Stimulated activated CD4-positive, alpha-beta T cell treated with anti-CD3 and anti-CD28 coated beads, Interleukin-15, amount 100 ng/mL, for 24 hours (primary cell): ENCODE measurements around the gene TTYH1.
A peak's percentile ranks its signal among the peaks of the same experiment; 100 is the strongest.
"Not testable (repeated sequence)": the region's sequence is repeated elsewhere in the genome, so short reads cannot be mapped to it uniquely, and the experiment has no call there.

Source experiments
- DNase-seq: peaks from one replicate; pipeline ENCODE4 v3.0.0-alpha.2; 2020

The TTYH1 gene

DNA sequence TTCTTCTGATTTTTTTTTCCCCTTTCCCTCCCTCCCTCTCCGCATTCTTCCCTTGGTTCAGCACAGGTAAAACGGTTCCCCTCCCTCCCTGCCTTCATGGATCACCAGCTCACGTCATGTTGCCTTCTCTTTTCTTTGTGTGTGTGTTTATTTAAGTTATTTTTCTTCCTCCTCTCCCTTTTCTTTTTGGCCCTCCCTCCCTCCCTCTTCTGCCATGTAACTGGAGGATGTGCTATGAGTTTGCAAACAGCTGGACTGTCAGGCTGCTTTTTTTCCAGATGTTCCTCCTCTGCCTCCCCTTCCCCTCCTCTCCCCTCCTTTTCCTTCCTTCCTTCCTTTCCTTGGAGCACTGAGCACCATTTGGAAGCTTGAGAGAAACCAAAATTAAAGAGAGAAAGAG, 46.3 kb downstream of the TTYH1 start:
- no peak for DNase-seq

- no peak for DNase-seq
Observed at GRCh38 chr19:54462047-54462654, 46.9 kb downstream of the TTYH1 start.

- DNase-seq = peak; percentile 75
Observed at GRCh38 chr19:54462655-54463530, 47.6 kb downstream of the TTYH1 start.

GRCh38 chr19:54463531-54464043, 48.3 kb downstream of the TTYH1 start, which contains the start of gene LENG9:
Gene LENG9, minus strand, starts transcription at chr19:54463778. Its CDS starts 252 bp downstream, at chr19:54463526.
- peak; percentile 99 for DNase-seq

- peak; percentile 93 for DNase-seq
Observed at GRCh38 chr19:54464044-54464629, 48.9 kb downstream of the TTYH1 start.

DNA sequence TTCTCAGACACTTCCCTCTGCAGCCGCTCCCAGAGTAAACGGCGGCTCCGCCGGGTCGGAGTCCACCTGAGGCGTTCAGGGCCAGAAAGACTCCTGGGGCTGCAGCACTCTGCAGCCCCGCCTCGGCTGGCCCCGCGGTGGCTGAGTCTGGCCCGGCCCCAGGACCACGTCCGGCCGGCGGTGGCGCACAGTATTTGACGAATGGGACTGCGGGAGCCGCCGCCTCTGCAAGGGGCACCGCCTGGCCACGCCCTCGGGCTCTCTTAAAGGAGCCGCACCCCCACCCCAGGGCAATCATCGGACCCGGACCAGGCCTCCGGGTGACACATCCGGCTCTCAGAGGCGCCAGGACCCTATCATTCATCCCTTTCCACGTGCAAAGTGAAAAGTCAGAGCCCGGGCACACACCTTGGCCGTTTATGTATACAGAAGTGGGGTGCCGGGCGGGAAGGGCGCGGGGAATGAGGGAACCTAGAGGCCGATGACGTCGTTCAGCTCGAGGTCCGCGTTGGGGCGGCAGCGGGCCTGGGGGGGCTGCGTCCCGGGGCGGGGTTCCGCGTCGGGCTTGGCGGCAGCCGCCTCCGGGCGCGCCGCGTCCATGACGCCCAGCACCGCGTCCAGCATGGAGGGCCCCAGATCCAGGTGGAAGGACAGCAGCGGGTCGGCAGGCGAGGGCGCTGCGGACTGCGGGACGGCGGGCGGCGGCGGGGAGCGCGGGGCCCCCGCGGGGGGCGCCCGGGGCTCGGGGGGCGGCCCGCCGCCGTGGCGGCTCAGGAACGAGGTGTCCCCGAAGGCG, 49.6 kb downstream of the TTYH1 start:
- peak; percentile 91 for DNase-seq

DNA sequence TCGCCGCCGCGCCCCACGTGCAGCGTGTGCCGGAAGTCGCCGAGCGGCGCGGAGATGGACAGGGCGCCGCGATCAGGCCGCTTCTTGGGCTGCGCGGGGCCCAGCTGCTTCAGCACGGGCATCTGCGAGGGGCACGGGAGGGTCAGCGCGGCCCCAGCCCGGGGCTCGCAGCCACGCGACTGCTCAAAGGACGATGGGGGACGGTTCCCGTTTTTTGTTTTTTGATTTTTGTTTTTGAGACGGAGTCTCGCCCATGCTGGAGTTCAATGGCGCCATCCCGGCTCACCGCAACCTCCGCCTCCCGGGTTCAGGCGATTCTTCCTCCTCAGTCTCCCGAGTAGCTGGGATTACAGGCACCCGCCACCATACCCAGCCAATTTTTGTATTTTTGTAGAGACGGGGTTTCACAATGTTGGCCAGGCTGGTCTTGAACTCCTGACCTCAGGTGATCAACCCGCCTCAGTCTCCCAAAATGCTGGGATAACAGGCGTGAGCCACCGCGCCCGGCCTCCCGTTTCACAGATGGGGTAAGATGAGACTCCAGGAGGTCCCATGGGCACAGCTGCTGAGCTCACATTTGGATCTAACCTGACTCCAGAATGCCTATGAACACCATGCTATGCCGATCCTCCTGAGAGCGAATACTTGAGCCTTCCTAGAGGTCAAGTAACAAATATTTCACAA, 50.3 kb downstream of the TTYH1 start:
- no peak for DNase-seq

DNA sequence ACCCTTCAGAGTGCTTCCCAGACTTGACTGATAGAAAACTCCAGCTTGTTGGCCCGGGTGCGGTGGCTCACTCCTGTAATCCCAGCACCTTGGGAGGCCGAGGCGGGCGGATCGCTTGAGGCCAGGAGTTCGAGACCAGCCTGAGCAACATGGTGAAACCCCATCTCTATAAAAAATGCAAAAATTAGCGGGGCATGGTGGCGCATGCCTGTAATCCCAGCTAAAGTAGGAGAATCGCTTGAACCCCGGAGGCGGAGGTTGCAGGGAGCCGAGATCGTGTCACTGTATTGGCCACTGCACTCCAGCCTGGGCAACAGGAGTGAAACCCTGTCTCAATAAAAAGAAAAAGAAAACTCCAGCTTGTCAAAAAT, 50.8 kb downstream of the TTYH1 start:
- not testable (repeated sequence) for DNase-seq

- no peak for DNase-seq
Observed at GRCh38 chr19:54469496-54469934, 54.3 kb downstream of the TTYH1 start.

GRCh38 chr19:54470276-54470887, 55.1 kb downstream of the TTYH1 start:
- DNase-seq = no peak

- no peak for DNase-seq
Observed at GRCh38 chr19:54470991-54471782, 55.9 kb downstream of the TTYH1 start.

- no peak for DNase-seq
Observed at GRCh38 chr19:54473071-54473891, 58.0 kb downstream of the TTYH1 start, which contains the start of gene CDC42EP5. Gene CDC42EP5, minus strand, starts transcription at chr19:54473296. Its CDS starts 7,749 bp downstream, at chr19:54465547.

GRCh38 chr19:54473892-54474372, 58.7 kb downstream of the TTYH1 start:
- no peak for DNase-seq

- DNase-seq = no peak
Observed at GRCh38 chr19:54475706-54476105, 60.4 kb downstream of the TTYH1 start.

GRCh38 chr19:54477650-54478049, 62.4 kb downstream of the TTYH1 start:
- DNase-seq = no peak

GRCh38 chr19:54478677-54479266, 63.5 kb downstream of the TTYH1 start:
- DNase-seq = no peak

DNA sequence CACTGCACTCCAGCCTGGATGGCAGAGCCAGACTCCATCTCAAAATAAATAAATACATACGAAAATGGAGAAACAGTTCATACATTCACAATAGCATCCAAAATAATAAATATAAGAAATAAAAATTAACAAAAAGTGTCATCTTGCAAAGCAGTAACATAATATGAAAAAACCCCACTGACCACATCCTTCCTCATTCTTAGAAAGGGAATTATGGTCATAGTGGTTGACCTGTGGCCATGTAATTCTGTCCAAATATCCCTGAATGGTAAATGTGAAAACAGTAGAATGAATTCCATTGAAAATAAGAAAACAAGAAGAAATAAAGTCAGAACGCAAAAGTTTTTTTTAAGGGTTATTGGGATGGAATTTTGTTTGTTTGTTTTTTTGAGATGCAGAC, 64.8 kb downstream of the TTYH1 start:
- no peak for DNase-seq

GRCh38 chr19:54481326-54481930, 66.2 kb downstream of the TTYH1 start:
- DNase-seq = peak; percentile 52

DNA sequence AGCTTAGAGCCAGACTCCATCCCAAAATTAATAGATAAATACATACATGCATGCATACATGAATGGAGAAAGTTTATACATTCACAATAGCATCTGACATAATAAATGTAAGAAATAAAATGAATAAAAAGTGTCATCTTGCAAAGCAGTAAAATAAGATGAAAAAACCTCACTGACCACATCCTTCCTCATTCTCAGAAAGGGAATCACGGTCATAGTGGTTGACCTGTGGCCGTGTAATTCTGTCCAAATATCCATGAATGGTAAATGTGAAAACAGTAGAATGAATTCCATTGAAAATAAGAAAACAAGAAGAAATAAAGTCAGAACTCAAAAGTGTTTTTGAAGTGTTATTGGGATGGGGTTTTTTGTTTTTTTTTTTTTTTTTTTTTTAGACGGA, 67.6 kb downstream of the TTYH1 start:
- no peak for DNase-seq
